Calu3 (cell line): ENCODE data around the gene MGST3. TPM values are rescaled to one million over a fixed set of nuclear protein-coding genes. Genes with fewer than 3 reads are reported as not detected.

Experiments used
- BruUV-seq: library from RNA; stranded (reverse); fragments of 400-500 nt; replicated peaks from 2 replicates; lab custom pipeline; 2021; lab: Mats Ljungman, UMichigan
- CTCF ChIA-PET: fragments of 300-600 bp; sonication (Branson Sonifier 250); formaldehyde crosslinking; loops from one replicate; lab custom pipeline; 2022; ENCODE audit warnings: antibody characterized with exemption; lab: Charles Lee
- DNase-seq: peaks from one replicate; pipeline ENCODE4 v3.0.0; 2022
- H3K27ac Mint-ChIP-seq: one replicate; pipeline ENCODE4 v1.8.0; 2022; ENCODE audit warnings: mixed read lengths; ENCODE audit not compliant: unreplicated experiment
- H3K27me3 Mint-ChIP-seq: one replicate; pipeline ENCODE4 v1.8.0; 2022; ENCODE audit warnings: mixed read lengths; ENCODE audit not compliant: unreplicated experiment
- H3K36me3 Mint-ChIP-seq: one replicate; pipeline ENCODE4 v1.8.0; 2022; ENCODE audit warnings: mild to moderate bottlenecking, moderate library complexity, mixed read lengths; ENCODE audit not compliant: insufficient read depth, unreplicated experiment
- H3K4me1 Mint-ChIP-seq: one replicate; pipeline ENCODE4 v1.8.0; 2022; ENCODE audit warnings: mild to moderate bottlenecking, low read depth, mixed read lengths; ENCODE audit not compliant: unreplicated experiment
- H3K4me3 Mint-ChIP-seq: one replicate; pipeline ENCODE4 v1.8.0; 2022; ENCODE audit warnings: mild to moderate bottlenecking, low read depth, moderate library complexity, mixed read lengths; ENCODE audit not compliant: unreplicated experiment
- H3K9me3 Mint-ChIP-seq: one replicate; pipeline ENCODE4 v1.8.0; 2022; ENCODE audit warnings: low read depth, mixed read lengths; ENCODE audit not compliant: unreplicated experiment
- intact Hi-C: fragments of 100-400 bp; cut with micrococcal nuclease; formaldehyde crosslinking; loops from one replicate; pipeline ENCODE4 v1.10.0; 2022; ENCODE audit not compliant: unreplicated experiment
- total RNA-seq: library from RNA; stranded (reverse); gene quantifications from 2 replicates; pipeline ENCODE4 v1.2.3, GENCODE V29; 2022
- TF ChIP-seq, protein P1 (sequence below): fragments of 200-600 bp; IDR thresholded peaks from one replicate; pipeline ENCODE4 v1.8.0; 2022; ENCODE audit warnings: antibody characterized with exemption; ENCODE audit not compliant: unreplicated experiment

Gene MGST3
- total RNA-seq, 1 experiment from 2014 or later = 136 TPM

DNA sequence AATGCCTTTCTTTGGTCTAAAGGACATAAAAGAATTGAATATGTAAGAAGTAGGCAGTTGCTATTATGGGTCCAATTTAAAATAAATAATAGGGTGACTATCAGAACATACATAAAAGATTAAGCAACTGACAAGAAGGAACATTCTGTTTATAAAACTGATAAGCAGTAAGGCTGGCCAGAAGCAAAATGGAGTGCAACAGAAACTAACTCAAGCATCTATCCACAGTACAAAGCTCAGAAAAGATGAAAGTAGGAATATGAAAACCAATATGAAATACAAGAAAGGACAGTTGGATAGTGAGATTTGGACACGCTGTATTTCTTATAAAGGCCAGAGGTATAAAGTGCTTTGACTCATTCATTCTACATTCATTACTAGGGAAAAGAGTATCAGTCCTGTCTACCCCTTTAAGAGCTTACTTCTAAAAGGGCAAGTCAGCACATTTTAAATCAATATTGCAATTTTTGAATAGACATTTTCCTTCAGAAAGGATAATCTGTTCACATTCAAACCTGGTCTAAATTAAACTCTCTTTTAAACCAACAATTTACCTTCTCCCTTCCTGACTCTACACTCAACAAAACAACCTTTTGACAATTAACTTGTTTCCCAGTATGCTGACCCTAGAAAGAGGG, 52.9 kb downstream of the MGST3 start:
- Mint-ChIP-seq H3K4me1 (no peaks in the 10 kb centered on the region), H3K27me3 (no peaks in the 10 kb centered on the region), H3K36me3 (peaks cover 5% of the 10 kb centered on the region), H3K4me3 (no peak overlapping the region), H3K9me3 (no peaks in the 10 kb centered on the region), H3K27ac (no peak overlapping the region)
- BruUV-seq = no TSS peak
- CTCF ChIA-PET = interaction anchor here (0.6 kb wide), 1 partner anchor 645 kb away, joined by 3 read pairs; no protein-coding TSS in a partner anchor
- TF ChIP-seq, protein P1, sequence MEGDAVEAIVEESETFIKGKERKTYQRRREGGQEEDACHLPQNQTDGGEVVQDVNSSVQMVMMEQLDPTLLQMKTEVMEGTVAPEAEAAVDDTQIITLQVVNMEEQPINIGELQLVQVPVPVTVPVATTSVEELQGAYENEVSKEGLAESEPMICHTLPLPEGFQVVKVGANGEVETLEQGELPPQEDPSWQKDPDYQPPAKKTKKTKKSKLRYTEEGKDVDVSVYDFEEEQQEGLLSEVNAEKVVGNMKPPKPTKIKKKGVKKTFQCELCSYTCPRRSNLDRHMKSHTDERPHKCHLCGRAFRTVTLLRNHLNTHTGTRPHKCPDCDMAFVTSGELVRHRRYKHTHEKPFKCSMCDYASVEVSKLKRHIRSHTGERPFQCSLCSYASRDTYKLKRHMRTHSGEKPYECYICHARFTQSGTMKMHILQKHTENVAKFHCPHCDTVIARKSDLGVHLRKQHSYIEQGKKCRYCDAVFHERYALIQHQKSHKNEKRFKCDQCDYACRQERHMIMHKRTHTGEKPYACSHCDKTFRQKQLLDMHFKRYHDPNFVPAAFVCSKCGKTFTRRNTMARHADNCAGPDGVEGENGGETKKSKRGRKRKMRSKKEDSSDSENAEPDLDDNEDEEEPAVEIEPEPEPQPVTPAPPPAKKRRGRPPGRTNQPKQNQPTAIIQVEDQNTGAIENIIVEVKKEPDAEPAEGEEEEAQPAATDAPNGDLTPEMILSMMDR = no peak
- DNase-seq = no peak
- intact Hi-C loops = no loop called here

DNA sequence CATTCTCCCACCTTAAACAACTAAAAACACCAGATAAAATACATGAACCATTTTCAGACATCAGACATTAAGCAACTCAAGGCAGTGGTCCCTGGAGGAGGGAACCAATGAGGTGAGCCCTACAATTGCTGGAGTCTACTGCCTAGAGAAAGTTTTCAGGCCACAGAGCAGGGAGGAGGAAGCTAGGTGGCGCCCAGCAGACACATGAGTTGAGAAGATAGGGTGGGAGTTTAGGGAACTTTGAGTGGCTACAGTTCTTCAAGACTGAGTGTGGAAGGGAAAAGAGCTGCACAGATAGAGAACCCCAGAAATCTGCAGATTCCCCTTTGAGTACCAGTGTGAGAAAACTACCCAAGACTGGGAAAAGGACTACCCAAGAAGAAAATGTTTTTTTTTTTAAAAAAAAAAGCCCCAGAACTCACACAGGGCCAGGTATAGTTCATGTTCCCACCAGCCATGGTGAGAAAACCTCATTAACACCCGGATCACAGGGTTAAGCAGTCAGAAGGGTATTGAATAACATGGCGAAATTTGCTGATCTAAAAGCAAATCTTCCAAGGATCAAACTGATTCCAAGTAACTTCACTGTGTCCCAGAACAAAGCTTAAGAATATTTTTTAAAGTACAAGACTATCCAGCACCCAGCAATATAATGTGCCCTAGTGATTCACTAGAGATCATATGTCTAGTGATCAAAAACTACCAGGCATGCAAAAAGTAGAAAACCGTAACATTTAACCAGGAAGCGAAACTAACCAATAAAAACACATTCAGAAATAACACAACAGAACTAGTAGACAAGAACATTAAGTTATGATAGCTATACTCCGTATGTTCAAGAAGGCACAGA, 55.3 kb downstream of the MGST3 start:
- no peak overlapping the region for H3K4me3 Mint-ChIP-seq
- no TSS peak for BruUV-seq
- TF ChIP-seq, protein P1 = no peak
- H3K4me1 Mint-ChIP-seq = no peaks in the 10 kb centered on the region
- intact Hi-C loops = no loop called here
- no peaks in the 10 kb centered on the region for H3K36me3 Mint-ChIP-seq
- CTCF ChIA-PET = interaction anchor here (0.7 to 0.8 kb wide), 2 partner anchors 12 to 25 kb away, joined by 3 read pairs; partner anchors contain the start of gene ALDH9A1
- no peak overlapping the region for H3K27ac Mint-ChIP-seq
- DNase-seq = no peak
- H3K9me3 Mint-ChIP-seq = no peaks in the 10 kb centered on the region
- no peaks in the 10 kb centered on the region for H3K27me3 Mint-ChIP-seq

DNA sequence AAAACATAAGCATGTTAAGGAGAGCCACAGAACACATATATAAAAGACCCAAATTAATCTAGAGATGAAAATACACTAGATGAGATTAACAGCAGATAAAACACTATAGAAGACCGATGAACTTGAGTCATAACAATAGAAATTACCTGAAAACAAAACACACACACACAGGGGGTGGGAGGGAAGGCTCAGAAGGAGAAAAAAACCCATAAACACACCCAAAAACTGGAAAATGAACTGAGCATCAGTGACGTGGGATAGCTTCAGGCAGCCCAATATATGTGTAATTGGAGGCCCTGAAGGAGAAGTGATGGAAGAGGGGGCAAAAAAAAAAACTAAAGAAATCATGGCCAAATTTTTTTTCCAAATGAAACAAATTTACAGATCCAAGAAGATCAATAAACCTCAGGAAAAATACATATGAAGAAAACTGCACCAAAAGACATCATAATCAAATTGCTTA, 56.0 kb downstream of the MGST3 start:
- H3K4me3 Mint-ChIP-seq = no peak overlapping the region
- no peaks in the 10 kb centered on the region for H3K36me3 Mint-ChIP-seq
- no peak overlapping the region for H3K27ac Mint-ChIP-seq
- TF ChIP-seq, protein P1 = no peak
- no peaks in the 10 kb centered on the region for H3K4me1 Mint-ChIP-seq
- no peaks in the 10 kb centered on the region for H3K27me3 Mint-ChIP-seq
- intact Hi-C loops = no loop called here
- no TSS peak for BruUV-seq
- DNase-seq = no peak
- CTCF ChIA-PET = interaction anchor here (0.7 kb wide), 1 partner anchor 24 kb away, joined by 3 read pairs; no protein-coding TSS in a partner anchor
- H3K9me3 Mint-ChIP-seq = no peaks in the 10 kb centered on the region

DNA sequence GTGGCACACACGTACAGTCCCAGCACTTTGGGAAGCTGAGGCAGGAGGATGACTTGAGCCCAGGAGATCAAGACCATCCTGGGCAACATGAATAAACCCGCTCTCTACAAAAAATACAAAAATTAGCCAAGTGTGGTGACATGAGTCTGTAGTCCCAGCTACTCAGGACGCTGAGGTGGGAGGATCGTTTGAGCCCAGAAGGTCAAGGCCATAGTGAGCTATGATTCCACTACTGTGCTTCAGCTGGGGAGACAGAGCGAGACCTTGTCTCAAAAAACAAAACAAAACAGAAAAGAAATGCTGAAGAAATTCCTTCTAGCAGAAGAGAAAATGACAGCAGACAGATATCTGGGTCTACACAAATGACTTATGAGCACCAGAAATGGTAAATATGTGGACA, 57.0 kb downstream of the MGST3 start:
- no TSS peak for BruUV-seq
- H3K36me3 Mint-ChIP-seq = no peaks in the 10 kb centered on the region
- H3K9me3 Mint-ChIP-seq = no peaks in the 10 kb centered on the region
- DNase-seq = no peak
- CTCF ChIA-PET = no interaction called here
- no peaks in the 10 kb centered on the region for H3K27me3 Mint-ChIP-seq
- intact Hi-C loops = no loop called here
- TF ChIP-seq, protein P1 = no peak
- H3K27ac Mint-ChIP-seq = no peak overlapping the region
- no peak overlapping the region for H3K4me3 Mint-ChIP-seq
- no peaks in the 10 kb centered on the region for H3K4me1 Mint-ChIP-seq
